NCI-H345 (cell line): ENCODE measurements around the gene REEP5.
"Not testable (repeated sequence)": the region's sequence is repeated elsewhere in the genome, so short reads cannot be mapped to it uniquely, and the experiment has no call there.

Experiments
- DNase-seq: peaks from one replicate; lab custom pipeline; 2025; lab: John Stamatoyannopoulos, UW

REEP5 gene

DNA sequence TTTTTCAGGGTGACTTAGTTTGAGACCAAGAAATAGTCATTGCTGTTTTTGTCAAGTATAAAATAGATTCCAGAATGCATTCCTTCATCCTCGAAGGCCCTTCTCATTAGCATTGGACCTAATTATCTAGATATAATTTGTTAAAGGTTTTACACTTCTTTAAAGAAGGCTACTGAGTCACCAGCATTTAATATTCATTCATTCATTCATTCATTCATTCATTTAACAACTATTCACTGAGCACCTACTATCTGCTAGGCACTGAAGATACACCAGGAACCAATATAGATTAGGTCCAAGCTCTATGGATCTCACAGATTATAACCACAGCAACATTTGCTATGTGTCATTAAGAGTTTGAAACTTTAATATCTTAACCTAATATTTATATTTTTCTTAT lies 11.1 kb upstream of the REEP5 start:
- no peak for DNase-seq

DNA sequence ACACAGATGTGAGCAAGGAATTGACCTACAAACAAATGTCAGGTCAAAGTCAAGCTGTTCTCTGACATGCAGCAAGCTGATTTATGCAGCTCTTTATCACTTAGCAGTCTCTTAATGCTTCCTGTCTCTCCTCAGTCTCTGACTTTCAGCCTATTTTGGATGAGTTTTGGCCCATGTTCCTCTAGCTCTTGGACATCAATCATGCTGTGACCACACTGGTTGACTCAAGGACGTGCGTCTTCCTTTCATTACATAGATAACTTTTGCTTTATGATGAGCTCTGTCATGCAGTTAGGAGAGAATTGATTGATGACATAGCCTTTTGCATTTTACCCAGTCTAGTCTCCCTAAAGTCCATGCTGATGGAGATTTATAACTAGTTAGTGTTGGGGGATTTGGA lies 9.4 kb upstream of the REEP5 start:
- DNase-seq: no peak

DNA sequence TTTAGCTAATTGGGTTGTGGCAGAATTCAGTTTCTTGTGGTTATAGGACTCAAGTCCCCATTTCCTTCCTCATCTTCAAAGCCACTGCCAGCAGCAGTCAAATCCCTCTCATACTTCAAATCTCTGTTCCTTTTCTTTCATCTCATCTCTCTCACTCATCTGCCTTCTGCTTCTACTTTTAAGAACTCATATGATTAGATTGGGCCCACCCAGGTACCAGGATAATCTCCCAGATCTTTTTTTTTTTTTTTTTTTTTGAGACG lies 8.0 kb upstream of the REEP5 start:
- no peak for DNase-seq

DNA sequence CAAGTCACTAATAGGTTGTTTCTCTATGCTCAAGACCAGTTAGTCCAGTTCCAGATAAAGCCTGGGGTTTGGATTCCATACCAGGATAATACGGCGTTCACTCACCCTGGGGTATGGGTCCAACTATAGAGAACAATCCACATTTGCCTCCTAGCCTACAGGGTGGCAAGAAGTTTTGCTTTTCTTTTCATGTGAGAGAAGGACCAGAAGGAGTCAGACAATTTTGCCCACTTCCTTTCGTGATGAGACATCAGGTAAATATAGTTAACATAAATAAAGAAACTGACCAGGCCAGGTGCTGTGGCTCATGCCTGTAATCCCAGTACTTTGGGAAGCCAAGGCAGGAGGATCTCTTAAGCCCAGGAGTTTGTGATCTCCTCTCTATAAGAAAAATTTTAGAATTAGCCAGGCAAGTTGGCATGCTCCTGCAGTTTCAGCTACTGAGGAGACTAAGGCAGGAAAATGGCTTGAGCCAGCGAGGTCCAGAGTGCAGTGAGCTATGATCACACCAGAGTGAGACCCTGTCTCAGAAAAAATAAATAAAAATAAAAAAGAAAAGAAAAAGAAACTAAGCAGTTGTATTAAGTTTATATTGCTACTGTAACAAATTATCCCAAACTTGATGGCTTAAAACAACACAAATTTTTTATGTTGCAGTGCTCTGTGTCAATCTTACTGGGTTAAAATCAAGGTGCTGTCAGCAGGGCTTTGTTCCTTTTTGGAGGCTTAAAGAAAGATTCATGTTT lies 7.5 kb upstream of the REEP5 start:
- DNase-seq: no peak

DNA sequence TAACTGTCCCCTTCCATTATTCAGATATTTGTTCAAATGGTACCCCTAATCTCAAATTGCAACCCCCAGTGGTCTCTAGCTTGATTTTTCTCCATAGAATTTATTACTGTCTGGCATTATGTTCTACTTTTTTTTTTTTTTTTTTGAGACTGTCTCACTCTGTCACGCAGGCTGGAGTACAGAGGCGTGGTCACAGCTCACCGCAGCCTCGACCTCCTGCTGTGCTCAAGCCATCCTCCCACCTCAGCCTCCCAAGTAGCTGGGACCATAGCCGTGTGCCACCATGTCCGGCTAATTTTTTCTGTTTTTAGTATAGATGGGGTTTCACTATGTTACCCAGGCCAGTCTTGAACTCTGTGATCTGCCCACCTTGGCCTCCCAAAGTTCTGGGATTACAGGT lies 2.0 kb upstream of the REEP5 start:
- DNase-seq: no peak

DNA sequence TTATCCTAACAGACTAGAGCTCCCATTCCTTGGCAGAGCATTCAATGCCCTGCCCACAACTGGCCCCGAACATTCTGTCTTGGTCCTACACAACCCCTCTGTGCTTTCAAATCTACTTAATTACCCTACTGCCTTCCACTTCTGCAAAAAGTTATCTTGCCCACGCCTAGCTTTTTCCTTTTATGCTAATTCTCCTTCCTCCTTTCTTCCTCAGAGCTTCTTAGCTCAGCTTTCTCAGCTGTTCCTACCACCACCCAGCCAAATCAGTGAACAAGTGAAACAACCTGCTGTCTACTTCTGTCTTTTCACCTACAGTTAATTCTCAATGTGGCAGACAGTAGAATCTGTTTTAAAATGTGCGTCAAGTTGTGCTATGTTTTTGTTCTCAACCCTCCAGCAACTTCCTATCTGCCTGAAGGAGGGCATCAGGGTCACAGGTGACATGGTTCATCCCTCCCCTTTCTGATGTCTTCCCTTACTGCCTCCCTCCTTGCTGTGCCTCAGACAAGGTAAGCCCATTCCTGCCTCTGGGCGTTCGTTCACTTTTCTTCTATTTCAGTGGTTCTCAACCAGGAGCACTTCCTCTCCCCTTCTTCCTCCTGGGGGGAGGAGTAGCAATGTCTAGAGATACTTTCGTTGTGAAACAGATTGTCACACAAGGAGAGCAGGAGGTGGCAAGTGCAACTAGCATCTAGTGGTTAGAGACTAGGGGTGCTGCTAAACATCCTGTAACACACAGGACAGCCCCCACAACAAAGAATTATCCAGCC lies 1.3 kb upstream of the REEP5 start:
- DNase-seq: no peak

DNA sequence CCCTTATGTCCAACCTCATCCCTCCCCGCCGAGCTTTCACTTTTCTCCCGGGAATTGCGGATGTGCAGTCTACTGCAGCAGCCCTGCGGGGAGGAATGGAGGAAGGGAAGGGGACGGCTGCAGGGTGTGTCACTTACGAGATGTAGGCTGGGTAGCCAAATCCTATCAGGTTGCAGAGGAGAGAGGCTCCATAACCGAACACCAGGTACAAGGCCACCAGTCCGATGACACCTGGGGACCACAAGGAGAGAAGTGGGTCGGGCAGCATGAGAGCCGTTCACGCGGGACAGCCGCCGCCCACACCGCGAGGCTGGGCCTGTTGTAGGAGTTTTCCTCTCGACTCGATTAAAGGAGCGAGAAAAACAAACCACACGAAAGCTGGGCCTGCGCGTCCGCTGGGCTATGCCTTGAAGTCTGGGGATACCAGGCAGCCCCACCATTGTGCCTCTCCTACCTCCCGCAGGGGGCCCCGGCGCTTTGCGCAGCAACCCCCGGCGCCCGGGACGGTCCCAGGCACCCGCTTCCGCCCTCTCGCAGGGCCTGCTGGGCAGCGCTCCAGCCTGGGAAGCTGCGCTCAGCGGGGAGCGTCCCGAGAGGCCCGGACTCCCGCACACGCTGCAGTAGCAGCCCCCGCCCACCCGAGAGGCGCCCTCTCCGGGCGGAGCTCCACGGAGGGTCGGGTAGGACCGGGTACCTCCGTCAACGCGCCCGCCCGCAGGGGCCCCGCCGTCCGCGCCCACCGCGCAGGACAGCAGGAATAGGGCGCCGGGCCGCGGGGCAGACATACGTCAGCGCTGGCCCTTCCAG lies 798 bp downstream of the REEP5 start:
- peak; percentile 67 for DNase-seq

DNA sequence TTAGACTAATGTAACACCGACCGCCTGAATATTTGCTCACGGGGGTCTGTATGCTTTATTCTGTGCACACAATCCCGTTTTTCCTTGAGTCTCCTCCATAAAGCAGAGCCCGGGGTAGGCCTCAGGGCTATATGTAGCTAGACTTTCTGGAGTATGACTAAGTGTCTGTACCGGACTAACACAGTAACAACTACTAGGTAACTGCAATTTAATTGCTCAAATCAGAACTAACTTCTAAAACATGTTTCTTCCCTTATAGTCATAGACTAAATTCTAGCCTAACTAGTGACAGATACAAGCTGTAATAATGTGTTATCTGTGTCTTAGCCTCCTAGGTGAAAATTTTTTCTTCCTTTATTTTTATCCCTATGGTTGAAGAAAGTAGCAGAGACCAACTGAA lies 2.1 kb downstream of the REEP5 start:
- DNase-seq: no peak

DNA sequence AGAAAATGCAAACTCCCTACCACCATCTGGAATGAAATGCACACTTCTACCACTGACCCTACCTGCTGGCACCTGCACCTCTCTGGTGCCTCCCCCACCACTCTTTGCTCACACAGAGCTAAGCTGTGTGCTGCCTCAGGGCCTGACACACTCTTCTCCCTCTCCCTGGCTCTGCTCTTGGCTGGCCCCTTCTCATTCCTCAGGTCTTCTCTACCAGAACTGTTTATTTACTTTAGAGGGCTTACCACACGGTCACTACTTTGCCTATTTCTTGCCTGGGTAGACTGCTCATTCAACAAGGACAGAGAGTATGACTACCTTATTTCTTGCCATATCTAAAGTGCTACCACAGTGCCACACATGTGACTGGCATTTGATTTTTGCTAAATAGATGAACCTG lies 3.3 kb downstream of the REEP5 start:
- no peak for DNase-seq

DNA sequence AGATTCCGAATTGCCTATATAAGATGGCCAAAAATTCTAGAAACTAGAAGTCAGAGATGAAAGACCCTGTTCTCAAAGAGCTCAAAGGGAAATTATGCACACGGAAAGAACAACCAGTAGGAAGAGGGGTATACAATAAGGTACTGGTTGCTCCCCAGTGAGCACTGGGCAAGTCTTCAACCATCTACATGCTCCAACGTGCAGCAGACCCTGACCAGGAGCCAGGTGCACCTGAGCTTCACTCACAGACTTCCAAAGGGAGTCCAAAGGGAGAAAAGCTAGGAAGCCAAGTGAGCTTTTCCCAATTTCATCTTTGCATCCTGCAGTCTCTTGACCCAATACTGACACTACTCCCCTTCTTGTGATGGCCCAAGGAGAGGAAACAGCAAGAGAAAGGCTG lies 3.9 kb downstream of the REEP5 start:
- peak; percentile 16 for DNase-seq

DNA sequence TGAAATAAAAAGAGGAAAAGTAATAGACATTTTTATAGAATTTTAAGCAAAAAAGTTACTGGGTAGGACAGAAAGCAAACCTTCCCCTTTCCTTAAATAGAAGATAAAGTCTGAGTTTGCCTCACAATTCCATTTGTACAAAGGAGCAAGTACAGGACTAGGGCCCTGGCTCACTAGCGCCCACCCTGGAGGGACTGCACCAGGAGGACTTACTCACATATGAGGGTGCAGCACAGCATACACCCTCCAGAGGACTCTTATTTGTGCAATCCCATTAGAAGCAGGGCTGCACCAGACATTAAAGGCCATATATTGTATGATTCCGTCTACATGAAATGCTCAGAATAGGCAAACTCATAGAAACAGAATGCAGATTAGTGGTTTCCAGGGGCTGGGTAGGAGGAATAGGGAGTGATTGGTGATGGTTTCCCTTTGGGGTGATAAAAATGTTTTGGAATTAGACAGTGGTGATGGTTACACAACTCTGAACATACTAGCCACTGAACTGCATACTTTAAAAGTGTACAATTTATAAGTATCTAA lies 4.5 kb downstream of the REEP5 start:
- no peak for DNase-seq

DNA sequence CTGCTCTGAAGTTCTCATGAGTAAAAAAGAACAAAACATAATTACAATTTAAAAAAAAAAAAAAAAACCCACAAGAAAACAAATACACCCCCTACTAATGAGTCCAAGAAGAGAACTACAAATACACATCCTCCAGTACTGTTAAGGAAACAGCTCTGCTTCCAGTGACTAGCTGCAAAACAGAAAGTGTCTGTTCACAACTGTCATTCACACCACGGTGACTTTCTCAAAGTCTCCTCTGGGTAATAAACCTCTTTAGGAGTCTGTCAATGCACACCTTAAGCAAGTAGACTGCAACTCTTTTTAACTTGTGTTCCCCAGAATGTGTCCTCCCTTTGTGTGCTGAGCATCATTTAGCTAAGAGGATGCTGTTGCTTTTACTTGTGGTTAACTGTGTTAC lies 6.2 kb downstream of the REEP5 start:
- no peak for DNase-seq

DNA sequence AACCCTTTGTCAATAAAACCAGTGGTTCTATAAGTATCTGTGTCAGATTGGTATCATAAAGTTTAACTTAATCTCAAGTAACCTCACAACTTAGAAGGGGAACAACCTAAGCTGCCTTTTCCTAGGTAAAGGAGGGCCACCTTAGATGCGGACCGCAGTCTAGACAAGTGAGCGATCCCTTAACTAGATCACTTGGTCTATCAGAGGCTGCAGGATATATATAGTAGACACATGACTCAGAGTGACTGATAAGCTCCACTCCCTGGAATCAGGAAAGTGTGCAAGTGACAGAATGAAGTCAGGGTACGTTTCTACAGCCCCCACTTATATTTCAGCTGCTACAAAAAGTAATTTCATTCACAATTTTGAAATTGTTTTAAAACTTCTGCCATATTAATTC lies 7.4 kb downstream of the REEP5 start:
- DNase-seq: no peak

DNA sequence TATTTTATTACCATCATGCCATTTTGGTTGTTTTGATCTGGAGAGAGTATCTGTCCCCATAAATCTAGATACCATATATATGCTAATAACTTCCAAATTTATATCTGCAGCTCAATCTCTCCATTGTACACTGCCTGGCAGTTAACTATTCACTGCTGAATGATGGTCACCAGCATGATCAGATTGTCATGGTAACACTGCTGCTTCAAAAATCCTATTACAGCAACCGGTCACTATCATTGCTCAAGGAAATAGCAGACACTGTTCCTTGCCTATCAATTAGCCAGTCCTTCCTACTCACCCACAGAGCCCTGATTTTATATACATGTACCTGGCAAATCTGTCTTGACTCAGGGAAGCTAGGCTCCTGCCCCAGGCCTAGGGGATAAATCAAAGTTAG lies 11.5 kb downstream of the REEP5 start:
- no peak for DNase-seq

DNA sequence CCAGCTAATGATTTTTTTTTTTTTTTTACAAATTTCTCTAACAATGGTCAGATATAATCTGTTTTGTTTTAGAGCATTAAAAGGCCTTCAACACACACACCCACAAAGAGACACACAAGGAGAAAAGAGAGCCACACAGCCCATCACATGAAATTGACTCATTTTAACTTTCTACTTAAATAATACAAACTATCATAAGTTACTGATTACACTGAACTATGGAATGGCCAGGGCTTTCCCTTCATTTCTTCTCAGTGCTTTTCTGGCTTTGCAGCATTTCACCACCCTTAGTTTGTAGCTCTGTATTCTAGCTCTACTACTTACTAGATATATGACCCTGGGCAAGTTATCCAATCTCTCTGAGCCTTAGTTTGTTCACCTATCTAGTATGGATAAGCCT lies 13.2 kb downstream of the REEP5 start:
- DNase-seq: no peak

DNA sequence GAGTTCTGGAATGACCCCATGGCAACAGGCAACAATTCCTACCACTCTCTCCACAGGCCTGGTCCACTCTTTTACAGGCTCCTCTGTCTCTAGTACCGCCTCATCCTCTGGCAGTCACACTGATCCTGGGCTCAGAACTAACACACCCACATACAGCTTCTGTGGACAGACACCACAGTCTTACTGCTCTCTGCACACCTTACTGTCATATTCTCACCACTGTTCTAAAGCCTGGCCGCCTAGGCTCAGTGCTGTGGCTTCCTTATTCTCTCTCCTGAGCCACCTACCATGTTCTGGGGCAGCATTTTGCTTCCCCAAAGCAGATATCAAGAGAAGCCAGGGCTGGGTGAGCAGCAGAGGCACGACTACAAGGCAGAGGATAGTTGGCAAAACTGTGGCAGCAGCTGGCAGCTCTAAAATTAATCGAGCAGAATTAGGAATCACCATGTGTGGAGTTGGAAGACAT lies 14.8 kb downstream of the REEP5 start:
- DNase-seq: no peak

DNA sequence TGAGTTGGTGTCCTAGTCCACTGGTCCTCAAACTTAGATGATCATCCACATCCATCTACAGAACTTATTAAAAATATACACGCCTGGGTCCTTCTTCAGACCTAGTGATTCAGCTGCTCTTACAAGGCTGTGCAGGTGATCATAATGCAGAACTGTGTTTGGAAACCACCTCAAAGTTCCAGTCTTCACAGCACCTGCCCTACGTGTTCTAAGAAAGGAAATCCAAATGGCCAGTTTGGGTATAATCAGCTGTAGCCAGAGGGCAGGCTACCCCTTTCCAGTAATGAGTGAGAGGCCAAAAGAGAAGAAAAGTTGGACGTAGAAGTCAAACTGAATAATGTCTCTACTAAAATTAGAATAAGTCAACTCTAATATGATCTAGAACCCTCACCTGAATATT lies 15.4 kb downstream of the REEP5 start:
- DNase-seq: no peak

DNA sequence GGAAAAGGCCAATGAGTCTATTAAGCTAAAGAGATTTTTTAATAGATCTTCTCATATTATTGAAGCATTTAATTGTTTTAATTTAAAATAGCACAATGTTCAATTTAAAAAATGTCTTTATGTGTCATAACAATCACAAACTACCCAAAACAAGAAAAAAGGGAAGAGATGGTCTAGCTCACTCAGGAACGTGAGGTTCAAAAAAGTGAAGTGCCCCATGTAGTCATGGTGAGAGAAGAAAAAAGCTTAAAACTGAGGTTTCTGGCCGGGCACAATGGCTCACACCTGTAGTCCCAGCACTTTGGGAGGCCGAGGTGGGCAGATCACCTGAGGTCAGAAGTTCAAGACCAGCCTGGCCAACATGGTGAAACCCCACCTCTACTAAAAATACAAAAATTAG lies 17.0 kb downstream of the REEP5 start:
- DNase-seq: not testable (repeated sequence)

DNA sequence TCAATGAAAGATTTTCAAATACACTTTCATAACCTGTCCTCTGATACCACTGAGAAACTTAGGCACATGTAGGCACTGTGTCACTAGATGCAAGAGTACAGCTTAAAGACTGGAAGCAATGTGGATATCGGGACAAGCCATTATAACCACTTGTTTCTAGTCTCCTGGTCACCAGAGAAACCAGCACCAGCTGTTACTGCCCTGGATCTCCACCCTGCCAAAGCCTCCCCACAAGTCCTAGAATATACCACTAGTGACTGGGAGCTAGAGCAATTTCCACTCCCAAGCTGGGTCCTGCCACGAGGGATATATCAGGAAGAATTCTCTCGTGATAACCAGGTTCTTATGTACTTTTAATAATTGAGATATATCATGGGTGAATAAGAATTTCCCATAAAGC lies 19.5 kb downstream of the REEP5 start:
- DNase-seq: no peak

DNA sequence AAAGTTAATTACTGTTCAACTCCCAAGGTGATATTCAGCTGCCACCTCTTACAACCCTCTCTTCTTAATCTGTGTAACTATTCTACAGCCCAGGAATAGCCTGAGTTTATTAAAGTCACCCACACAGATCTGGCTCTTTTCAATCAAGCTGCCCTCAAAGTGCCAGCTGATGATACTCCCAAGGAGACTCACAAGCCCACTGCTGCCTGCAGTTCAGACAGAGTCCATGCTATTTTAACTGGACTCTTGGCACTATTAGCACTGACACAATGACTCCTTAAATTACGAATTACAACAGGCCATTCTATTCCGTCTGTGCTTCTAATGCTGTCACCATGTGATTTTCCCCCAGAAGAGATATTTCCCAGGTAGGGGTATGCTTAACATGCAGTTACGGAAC lies 26.3 kb downstream of the REEP5 start:
- DNase-seq: no peak

DNA sequence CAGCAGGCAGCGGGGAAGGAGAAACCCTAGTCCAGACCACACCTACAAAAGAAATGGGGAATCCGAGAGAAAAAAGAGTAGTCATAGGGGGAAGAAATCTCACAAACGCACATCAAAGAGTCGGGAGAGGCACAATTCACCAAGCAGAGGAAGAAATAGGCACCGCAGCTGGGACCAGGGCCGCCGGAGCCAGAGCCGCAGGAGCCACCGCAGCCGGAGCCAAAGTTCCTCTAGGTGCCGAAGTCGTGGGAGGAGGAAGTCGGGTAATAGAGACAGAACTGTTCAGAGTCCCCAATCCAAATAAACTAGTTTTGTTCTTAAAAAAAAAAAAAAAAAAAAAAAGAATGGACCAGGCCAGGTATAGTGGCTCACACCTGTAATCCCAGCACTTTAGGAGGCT lies 29.3 kb downstream of the REEP5 start:
- no peak for DNase-seq

DNA sequence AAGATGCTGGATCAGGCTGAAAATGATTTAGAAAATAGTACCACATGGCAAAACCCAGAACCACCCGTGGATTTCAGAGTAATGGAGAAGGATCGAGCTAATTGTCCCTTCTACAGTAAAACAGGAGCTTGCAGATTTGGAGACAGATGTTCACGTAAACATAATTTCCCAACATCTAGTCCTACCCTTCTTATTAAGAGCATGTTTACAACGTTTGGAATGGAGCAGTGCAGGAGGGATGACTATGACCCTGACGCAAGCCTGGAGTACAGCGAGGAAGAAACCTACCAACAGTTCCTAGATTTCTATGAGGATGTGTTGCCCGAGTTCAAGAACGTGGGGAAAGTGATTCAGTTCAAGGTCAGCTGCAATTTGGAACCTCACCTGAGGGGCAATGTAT lies 30.0 kb downstream of the REEP5 start:
- not testable (repeated sequence) for DNase-seq

DNA sequence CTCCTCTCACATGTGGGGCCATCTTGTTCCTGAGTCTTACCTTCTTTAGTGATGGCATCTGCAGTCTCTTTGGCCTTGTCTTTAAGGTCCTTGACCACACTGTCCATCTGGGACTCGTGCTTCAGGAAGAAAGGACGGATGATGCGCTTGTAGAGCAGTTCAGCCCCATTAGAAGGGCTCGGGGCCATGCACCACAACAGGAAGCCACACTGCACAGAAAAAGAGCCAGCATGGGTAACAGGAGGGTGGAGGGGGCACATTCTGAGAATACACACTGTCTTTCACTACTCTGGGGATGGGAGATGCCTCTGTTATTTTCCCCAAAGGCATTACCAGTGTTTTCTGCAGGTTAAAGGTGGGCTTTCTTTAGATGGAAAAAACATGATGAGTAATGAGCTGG lies 35.1 kb downstream of the REEP5 start:
- no peak for DNase-seq
